ENCODE data around the gene CISD3.

GRCh38 chr17:38711792-38712571, 18.2 kb upstream of the CISD3 start:
- TF ChIP-seq CTCF (IDR thresholded peaks at IDR 0.05; ENCODE audit: low read length) (no peak), EZH2 (IDR thresholded peaks at IDR 0.05; ENCODE audit: borderline replicate concordance, low read length) (no peak)

Data from OCI-LY1 (cell line).